ENCODE results near the gene ACP7. TPM values are rescaled to one million over a fixed set of nuclear protein-coding genes. Genes with fewer than 3 reads are reported as not detected.
A peak's percentile ranks its signal among the peaks of the same experiment; 100 is the strongest.

The ACP7 gene
- total RNA-seq, 4 donors from 2014 or later, result not detected

DNA sequence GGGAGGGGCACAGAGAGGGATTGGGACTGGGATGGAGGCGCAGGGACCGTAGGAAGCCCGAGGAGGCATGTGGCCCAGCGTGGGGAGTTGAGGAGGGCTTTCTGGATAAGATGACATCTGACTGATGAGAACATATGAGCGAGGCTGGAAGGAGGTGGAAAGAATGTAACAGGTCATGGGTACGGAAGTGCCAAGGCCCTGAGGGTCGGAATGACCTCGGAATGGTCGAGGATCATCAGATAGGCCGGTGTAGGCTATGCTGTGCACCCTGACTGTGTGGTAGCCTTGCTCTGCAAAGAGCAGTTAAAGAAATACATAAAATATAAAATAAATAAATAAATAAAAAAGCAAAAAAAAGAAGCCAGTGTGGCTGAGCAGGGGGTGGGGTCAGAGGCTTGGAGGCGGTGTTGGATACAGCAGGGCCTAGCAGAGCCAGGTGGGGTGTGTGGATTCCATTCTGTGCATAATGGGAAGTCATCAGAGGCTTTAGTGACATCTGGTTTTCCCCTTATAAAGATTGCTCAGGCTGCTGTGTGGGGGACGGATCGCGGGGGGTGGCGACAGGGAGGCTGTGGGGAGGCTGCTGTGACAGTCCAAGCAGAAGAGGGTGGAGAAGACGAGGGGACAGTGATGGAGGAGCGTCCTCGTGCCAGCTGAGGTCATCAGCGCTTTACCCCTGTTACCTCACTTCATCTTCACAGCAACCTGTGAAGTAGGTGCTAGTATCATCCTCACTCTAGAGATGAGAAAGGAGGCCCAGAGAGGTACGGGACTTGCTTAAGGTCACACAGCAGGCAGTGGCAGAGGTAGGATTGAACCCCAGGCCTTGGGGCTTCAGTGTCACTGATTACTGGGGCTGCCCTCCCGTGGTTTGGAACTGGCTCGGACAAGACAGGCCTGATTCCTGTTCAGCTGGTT lies 46.4 kb downstream of the ACP7 start:
- Histone ChIP-seq H3K27ac (peak overlapping the region in 1 of 4 donors; percentile 5), H3K27me3 (no peaks in the 10 kb centered on the region), H3K4me1 (peaks cover 0 to 79% (median 2%) of the 10 kb centered on the region in 4 donors), H3K9me3 (no peaks in the 10 kb centered on the region), H3K36me3 (no peaks in the 10 kb centered on the region), H3K4me3 (no peak overlapping the region)
- DNase-seq, result no peak
- TF ChIP-seq POLR2A (IDR thresholded peaks at IDR 0.05), result no peak
- TF ChIP-seq, protein P1, sequence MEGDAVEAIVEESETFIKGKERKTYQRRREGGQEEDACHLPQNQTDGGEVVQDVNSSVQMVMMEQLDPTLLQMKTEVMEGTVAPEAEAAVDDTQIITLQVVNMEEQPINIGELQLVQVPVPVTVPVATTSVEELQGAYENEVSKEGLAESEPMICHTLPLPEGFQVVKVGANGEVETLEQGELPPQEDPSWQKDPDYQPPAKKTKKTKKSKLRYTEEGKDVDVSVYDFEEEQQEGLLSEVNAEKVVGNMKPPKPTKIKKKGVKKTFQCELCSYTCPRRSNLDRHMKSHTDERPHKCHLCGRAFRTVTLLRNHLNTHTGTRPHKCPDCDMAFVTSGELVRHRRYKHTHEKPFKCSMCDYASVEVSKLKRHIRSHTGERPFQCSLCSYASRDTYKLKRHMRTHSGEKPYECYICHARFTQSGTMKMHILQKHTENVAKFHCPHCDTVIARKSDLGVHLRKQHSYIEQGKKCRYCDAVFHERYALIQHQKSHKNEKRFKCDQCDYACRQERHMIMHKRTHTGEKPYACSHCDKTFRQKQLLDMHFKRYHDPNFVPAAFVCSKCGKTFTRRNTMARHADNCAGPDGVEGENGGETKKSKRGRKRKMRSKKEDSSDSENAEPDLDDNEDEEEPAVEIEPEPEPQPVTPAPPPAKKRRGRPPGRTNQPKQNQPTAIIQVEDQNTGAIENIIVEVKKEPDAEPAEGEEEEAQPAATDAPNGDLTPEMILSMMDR (IDR thresholded peaks at IDR 0.05), result no peak

DNA sequence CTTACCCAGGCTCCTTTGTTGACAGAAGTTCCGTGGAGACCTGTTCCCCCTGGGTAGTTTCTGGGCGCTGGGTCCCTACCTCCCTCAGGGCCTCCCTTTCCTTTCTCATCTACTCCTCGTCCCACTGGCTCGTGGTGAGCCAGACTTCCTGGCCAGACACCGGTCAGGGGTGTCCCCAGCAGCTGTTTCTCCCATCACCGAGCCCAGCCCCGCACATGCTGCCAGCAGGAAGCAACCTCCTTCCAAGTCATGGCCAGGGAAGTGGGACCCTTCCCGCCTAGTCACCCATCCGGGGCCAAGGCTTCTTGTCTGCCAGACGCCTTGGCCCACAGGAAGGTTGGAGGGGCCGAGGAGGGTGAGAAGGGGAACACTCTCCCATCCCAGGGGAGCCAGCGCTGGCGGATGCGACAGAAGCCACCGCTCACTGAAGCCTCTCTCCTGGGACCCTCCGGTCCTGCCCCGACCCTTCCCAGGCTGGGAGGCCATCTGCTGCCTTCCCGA lies 47.1 kb downstream of the ACP7 start:
- DNase-seq, result no peak

DNA sequence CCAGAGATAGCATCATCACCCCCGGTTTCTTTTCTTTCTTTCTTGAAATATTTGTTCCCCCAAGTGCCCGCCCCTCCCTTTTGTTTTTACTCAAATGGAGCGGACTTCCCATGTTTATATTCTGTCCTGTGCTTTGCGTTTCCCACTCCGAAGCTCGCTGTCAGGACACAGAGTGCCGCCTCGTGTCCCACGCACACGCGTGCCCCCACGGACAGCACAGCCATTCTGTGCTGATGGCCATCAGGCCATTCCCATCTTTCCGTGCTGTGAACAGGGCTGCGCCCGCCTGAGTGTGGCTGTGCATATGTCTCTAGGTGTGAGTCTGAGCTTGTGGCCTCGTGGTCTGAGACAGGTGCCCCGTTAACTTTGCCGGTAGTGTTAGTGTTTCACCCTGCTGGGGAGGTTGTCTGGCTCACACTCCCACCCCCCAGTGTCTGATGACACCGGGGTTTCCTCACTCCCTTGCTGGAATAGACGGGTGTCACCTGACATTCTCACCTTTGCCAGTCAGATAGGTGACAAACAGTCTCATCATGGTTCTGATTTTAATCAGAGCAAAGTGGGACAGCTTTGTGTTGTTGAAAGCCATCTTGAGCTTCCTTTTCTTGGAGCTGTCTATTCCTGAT lies 48.3 kb downstream of the ACP7 start:
- Histone ChIP-seq H3K27ac (peak overlapping the region in 1 of 4 donors; percentile 22), H3K36me3 (no peaks in the 10 kb centered on the region), H3K9me3 (no peaks in the 10 kb centered on the region), H3K4me1 (peaks cover 0 to 82% (median 6%) of the 10 kb centered on the region in 4 donors), H3K4me3 (no peak overlapping the region), H3K27me3 (no peaks in the 10 kb centered on the region)
- no peak for DNase-seq
- no peak for TF ChIP-seq POLR2A (IDR thresholded peaks at IDR 0.05)
- TF ChIP-seq, protein P1 (IDR thresholded peaks at IDR 0.05), result no peak

More for the DNA sequence above, 47.1 kb downstream of the ACP7 start:
- Histone ChIP-seq H3K36me3 (no peaks in the 10 kb centered on the region), H3K4me1 (peaks cover 0 to 82% (median 3%) of the 10 kb centered on the region in 4 donors), H3K4me3 (no peak overlapping the region), H3K27me3 (no peaks in the 10 kb centered on the region), H3K9me3 (no peaks in the 10 kb centered on the region), H3K27ac (peak overlapping the region in 1 of 4 donors; percentile 32)
- TF ChIP-seq, protein P1 (IDR thresholded peaks at IDR 0.05), result no peak
- no peak for TF ChIP-seq POLR2A (IDR thresholded peaks at IDR 0.05)

DNA sequence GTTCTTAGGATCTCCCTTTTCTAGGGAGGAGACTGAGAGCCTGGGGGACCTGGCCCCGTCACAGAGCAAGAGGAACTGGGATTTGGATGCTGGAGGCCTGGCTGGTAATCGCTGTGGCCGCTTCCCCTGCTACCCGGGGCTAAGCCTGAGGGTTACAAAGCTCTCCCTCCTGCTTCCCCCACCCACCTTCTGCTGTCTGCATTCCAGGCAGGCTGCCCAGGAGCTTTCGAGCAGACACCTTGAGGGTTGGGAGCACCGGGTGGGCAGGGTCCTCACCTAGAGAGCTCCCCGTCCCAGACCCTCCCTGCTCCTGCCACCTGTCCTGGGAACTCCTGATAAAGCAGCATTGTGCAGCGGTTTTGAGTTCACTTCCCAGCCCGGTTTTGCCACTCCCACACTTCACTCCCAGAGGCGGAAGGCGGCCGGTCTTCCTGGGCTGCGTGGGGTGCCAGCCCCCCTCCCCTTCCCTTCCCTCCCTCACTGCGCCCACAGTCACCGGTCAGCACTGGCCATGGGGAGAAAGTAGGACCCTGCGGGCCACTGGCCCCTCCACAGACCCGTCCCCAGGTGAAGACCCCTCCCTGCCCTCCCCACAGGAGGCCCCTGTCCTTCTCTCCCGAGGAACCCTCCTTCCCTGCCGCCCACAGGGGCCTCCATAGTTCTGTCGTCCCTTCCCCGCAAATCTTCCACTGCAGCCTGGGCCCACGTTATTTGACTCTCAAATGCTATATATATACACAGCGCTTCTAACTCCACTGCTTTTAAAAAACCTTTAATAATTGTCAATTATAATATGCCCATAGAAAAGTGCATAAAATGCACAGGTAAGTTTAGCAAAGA lies 49.5 kb downstream of the ACP7 start:
- Histone ChIP-seq H3K27ac (peak overlapping the region in 2 of 4 donors; percentile 22 to 64), H3K36me3 (no peaks in the 10 kb centered on the region), H3K4me3 (no peak overlapping the region), H3K9me3 (no peaks in the 10 kb centered on the region), H3K4me1 (peaks cover 0 to 77% (median 6%) of the 10 kb centered on the region in 4 donors), H3K27me3 (no peaks in the 10 kb centered on the region)
- peak in 1 of 3 donors; percentile 61 for DNase-seq
- TF ChIP-seq, protein P1 (IDR thresholded peaks at IDR 0.05), result no peak
- no peak for TF ChIP-seq POLR2A (IDR thresholded peaks at IDR 0.05)

DNA sequence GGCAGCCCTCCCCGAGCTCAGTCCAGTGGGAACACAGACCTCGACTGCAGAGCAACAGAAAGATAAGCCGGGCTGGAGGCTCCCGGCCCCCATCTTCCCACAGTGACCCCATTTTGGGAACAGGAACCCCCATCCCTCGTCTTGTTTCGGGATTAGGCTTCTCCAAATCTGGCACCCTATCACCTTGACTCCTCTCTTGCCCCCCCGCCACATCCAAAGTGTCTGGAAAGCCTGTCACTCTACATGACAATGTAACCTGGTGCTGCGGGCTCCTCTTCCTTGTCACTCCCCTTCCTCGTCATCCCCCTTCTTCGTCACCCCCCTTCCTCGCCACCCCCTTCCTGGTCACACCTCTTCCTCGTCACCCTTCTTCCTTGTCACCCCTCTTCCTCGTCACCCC lies 51.5 kb downstream of the ACP7 start:
- Histone ChIP-seq H3K9me3 (no peaks in the 10 kb centered on the region), H3K4me1 (peaks cover 0 to 76% (median 6%) of the 10 kb centered on the region in 4 donors), H3K4me3 (no peak overlapping the region), H3K27ac (no peak overlapping the region), H3K27me3 (no peaks in the 10 kb centered on the region), H3K36me3 (no peaks in the 10 kb centered on the region)
- no peak for DNase-seq
- no peak for TF ChIP-seq POLR2A (IDR thresholded peaks at IDR 0.05)
- TF ChIP-seq, protein P1 (IDR thresholded peaks at IDR 0.05), result no peak
